Activated naive CD4-positive, alpha-beta T cell treated with anti-CD3 and anti-CD28 coated beads, Interleukin-2, amount 10 ng/mL, durations not matched to agents 7 days and 5 days (primary cell): ENCODE measurements around the gene TNFRSF18.

Source experiments
- CTCF ChIA-PET: fragments of 350-600 bp; sonication (Branson Sonifier 250); formaldehyde crosslinking; loops from one replicate; lab custom pipeline; 2021; ENCODE audit warnings: antibody characterized with exemption; lab: Charles Lee
- DNase-seq: peaks from one replicate; pipeline ENCODE4 v3.0.0-alpha.2; 2020
- H3K27ac Mint-ChIP-seq: one replicate; pipeline ENCODE4 v1.8.0; 2021; ENCODE audit warnings: mild to moderate bottlenecking, moderate library complexity, mixed read lengths
- H3K27me3 Mint-ChIP-seq: one replicate; pipeline ENCODE4 v1.8.0; 2021; ENCODE audit warnings: mild to moderate bottlenecking, mixed read lengths
- H3K36me3 Mint-ChIP-seq: one replicate; pipeline ENCODE4 v1.8.0; 2021; ENCODE audit warnings: mixed read lengths
- H3K4me1 Mint-ChIP-seq: one replicate; pipeline ENCODE4 v1.8.0; 2021; ENCODE audit warnings: mixed read lengths
- H3K4me3 Mint-ChIP-seq: one replicate; pipeline ENCODE4 v1.8.0; 2021; ENCODE audit warnings: mild to moderate bottlenecking, moderate library complexity, mixed read lengths
- H3K9me3 Mint-ChIP-seq: one replicate; pipeline ENCODE4 v1.8.0; 2021; ENCODE audit warnings: mixed read lengths

TNFRSF18 gene

DNA sequence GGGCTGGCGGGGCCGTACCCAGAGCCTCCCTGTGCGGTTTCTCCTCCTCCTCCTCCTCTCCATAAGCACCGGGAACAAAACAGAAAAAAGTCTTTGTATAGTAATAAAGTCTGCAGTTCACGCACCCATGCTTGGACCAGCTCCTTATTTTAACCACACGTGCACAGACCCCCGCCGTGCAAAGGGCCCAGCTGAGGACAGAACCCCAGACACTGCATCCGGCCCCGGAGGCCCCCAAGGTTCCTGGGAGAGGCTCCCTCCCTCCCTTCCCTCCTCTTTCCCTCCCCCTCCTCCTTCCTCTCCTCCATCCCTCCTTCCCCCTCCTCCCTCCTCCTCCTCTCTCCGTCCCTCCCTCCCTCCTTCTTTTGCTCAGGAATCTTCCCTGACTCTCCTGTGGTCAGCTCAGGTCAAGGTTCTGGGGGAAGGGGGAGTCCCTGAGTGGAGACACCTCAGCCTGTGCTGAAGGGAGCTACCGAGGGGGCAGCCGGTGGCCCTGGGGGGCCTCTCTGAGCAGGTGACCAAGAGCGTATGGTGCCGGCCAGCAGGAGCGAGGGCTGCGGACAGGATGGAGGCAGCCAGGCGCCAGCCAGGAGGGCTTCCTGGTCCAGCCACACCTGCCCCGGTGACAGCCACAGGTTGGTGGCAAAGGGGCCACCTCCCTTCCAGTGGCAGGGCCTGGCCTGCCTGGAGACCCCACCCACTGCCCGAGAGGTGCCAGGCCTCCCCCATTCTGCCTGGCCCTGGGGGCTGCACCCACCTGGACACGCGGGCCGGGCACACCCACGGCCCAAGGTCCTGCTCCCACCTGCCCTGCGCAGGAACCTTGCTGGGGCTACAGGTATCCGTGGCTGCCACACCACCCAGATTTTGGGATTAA, 35.9 kb downstream of the TNFRSF18 start:
- Mint-ChIP-seq H3K4me1 (peaks cover 30% of the 10 kb centered on the region), H3K27me3 (peaks cover 66% of the 10 kb centered on the region), H3K4me3 (no peak overlapping the region), H3K27ac (no peak overlapping the region), H3K9me3 (no peaks in the 10 kb centered on the region), H3K36me3 (no peaks in the 10 kb centered on the region)
- peak; percentile 19 for DNase-seq
- CTCF ChIA-PET = no interaction called here

GRCh38 chr1:1169429-1170214, 36.8 kb downstream of the TNFRSF18 start:
- DNase-seq = peak; percentile 23
- Mint-ChIP-seq H3K4me1 (peaks cover 28% of the 10 kb centered on the region), H3K36me3 (no peaks in the 10 kb centered on the region), H3K27ac (no peak overlapping the region), H3K27me3 (peaks cover 64% of the 10 kb centered on the region), H3K9me3 (no peaks in the 10 kb centered on the region), H3K4me3 (no peak overlapping the region)
- CTCF ChIA-PET = no interaction called here

GRCh38 chr1:1168451-1169411, 37.7 kb downstream of the TNFRSF18 start:
- Mint-ChIP-seq H3K4me3 (no peak overlapping the region), H3K36me3 (no peaks in the 10 kb centered on the region), H3K9me3 (no peaks in the 10 kb centered on the region), H3K27ac (no peak overlapping the region), H3K27me3 (peaks cover 56% of the 10 kb centered on the region), H3K4me1 (peaks cover 22% of the 10 kb centered on the region)
- DNase-seq = peak; percentile 19
- CTCF ChIA-PET = interaction anchor here (1.8 kb wide), 1 partner anchor 46 kb away, joined by 4 read pairs; no protein-coding TSS in a partner anchor

DNA sequence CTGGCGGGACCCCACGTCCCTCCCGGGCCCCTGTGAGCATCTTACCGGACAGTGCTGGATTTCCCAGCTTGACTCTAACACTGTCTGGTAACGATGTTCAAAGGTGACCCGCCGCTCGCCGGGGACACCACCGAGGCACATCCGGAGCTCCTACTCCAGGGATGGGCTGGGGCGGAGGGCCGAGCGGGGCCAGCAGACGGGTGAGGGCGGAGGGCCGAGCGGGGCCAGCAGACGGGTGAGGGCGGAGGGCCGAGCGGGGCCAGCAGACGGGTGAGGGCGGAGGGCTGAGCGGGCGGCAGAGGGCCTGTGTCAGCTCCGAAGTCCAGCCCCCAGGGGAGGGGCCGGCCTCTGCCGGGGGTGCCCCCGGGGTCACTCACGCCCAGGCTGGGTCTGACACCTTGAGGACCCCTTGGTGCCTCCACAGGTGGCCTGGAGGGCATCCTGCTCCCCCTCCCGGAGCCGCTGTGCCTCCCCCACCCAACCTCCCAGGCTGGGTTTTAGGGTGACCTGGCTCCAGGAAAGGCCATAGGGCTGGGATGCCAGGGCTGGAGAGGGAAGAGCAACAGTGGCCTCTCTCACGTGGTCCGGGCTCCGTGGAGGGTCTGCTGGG, 38.4 kb downstream of the TNFRSF18 start:
- DNase-seq = peak; percentile 18

DNA sequence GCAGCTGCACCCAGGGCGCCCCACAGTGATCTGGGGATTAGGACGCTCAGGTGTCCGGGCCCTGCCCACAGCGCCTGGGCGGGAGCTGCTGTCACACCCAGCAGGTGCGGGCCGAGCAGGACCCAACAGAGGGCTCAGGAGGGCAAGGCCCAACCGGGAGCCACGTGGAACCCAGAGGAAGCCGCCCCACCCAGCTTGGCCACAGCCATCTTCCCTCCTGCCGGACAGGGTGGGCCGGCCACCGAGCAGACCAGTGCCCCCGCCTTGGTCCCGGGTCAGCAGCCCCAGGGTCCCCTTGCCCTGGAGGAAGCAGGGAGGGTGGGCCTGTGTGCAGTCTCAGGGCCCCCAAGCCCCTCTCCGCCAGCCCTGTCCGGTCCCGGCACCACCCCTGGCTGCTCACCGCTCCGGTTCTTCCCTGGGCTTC, 39.0 kb downstream of the TNFRSF18 start:
- Mint-ChIP-seq H3K36me3 (no peaks in the 10 kb centered on the region), H3K27ac (no peak overlapping the region), H3K9me3 (no peaks in the 10 kb centered on the region), H3K27me3 (peaks cover 44% of the 10 kb centered on the region), H3K4me1 (peaks cover 12% of the 10 kb centered on the region), H3K4me3 (no peak overlapping the region)
- DNase-seq = no peak
- CTCF ChIA-PET = interaction anchor here (1.8 kb wide), 1 partner anchor 45 kb away, joined by 4 read pairs; no protein-coding TSS in a partner anchor

More for the DNA sequence above, 38.4 kb downstream of the TNFRSF18 start:
- H3K9me3 Mint-ChIP-seq = no peaks in the 10 kb centered on the region
- no peaks in the 10 kb centered on the region for H3K36me3 Mint-ChIP-seq
- no peak overlapping the region for H3K27ac Mint-ChIP-seq
- H3K4me3 Mint-ChIP-seq = no peak overlapping the region
- peaks cover 15% of the 10 kb centered on the region for H3K4me1 Mint-ChIP-seq
- peaks cover 49% of the 10 kb centered on the region for H3K27me3 Mint-ChIP-seq
- CTCF ChIA-PET = interaction anchor here (1.8 kb wide), 1 partner anchor 46 kb away, joined by 4 read pairs; no protein-coding TSS in a partner anchor

DNA sequence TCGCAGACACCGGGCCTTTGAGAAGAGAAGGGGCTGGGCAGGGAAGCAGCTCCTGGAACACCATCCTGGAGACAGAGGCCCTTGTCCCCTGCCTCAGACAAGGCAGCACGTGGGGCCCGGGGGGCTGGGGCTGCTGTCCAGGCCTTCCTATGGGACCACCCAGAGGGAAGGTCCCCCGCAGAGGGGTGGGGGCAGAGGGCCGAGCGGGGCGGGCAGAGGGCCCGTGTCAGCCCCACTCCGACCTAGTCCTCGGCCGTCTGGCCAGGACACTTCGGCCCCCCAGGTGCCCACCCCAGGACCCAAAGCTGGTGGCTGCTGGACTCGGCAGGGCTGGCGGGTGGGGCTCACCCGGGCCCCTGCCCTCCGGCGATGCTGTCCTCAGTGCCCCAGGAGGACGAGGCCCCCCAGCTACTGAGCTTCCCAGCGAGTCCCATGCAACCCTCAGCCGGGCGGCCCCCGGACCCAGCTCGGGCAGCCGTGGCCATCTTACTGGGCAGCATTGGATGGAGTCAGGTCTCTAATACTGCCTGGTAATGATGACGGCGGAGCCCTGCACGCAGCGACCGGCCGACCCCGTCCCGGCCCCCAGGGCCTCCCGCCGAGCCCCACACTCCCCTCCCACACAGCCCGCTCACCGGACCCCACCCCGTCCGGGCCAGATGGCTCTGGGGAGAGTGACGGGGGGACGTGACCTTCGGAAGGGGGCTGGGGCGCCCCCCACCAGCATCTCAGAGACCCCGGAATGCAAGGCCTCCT, 39.6 kb downstream of the TNFRSF18 start:
- Mint-ChIP-seq H3K9me3 (no peaks in the 10 kb centered on the region), H3K4me1 (peaks cover 7% of the 10 kb centered on the region), H3K27me3 (peaks cover 38% of the 10 kb centered on the region), H3K4me3 (no peak overlapping the region), H3K27ac (no peak overlapping the region), H3K36me3 (no peaks in the 10 kb centered on the region)
- no peak for DNase-seq
- CTCF ChIA-PET = interaction anchor here (1.8 kb wide), 1 partner anchor 45 kb away, joined by 4 read pairs; no protein-coding TSS in a partner anchor

GRCh38 chr1:1165900-1166421, 40.4 kb downstream of the TNFRSF18 start:
- H3K36me3 Mint-ChIP-seq = no peaks in the 10 kb centered on the region
- H3K27me3 Mint-ChIP-seq = peaks cover 37% of the 10 kb centered on the region
- no peaks in the 10 kb centered on the region for H3K9me3 Mint-ChIP-seq
- peaks cover 4% of the 10 kb centered on the region for H3K4me1 Mint-ChIP-seq
- H3K27ac Mint-ChIP-seq = no peak overlapping the region
- CTCF ChIA-PET = no interaction called here
- no peak overlapping the region for H3K4me3 Mint-ChIP-seq
- DNase-seq = no peak

- CTCF ChIA-PET = no interaction called here
- peaks cover 4% of the 10 kb centered on the region for H3K4me1 Mint-ChIP-seq
- DNase-seq = no peak
- H3K9me3 Mint-ChIP-seq = no peaks in the 10 kb centered on the region
- no peaks in the 10 kb centered on the region for H3K36me3 Mint-ChIP-seq
- no peak overlapping the region for H3K27ac Mint-ChIP-seq
- H3K4me3 Mint-ChIP-seq = no peak overlapping the region
- H3K27me3 Mint-ChIP-seq = peaks cover 33% of the 10 kb centered on the region
These were observed 40.9 kb downstream of the TNFRSF18 start for GRCh38 chr1:1165485-1165884.

- H3K36me3 Mint-ChIP-seq = no peaks in the 10 kb centered on the region
- peaks cover 27% of the 10 kb centered on the region for H3K27me3 Mint-ChIP-seq
- no peak overlapping the region for H3K27ac Mint-ChIP-seq
- CTCF ChIA-PET = no interaction called here
- no peak for DNase-seq
- H3K4me1 Mint-ChIP-seq = peaks cover under 1% of the 10 kb centered on the region
- no peak overlapping the region for H3K4me3 Mint-ChIP-seq
- H3K9me3 Mint-ChIP-seq = no peaks in the 10 kb centered on the region
These were observed 41.5 kb downstream of the TNFRSF18 start for GRCh38 chr1:1164701-1165451.

DNA sequence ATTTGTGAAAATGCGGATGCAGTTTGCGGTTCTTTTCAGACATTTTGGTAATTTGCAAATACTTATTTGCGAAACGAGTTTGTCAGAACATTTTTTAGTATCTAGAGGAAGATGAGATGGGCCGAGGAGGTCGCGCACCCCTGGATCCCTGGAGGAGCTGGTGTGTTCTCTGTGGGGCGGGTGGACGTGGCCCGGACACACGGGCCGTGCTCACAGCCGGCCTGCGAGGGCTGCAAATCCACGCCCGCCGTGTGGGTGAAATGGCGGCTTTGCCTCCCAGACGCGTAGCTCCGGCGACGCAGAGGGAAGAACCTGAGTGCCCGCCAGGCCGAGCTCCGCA, 42.1 kb downstream of the TNFRSF18 start:
- H3K9me3 Mint-ChIP-seq = no peaks in the 10 kb centered on the region
- H3K27me3 Mint-ChIP-seq = peaks cover 24% of the 10 kb centered on the region
- H3K27ac Mint-ChIP-seq = no peak overlapping the region
- DNase-seq = no peak
- H3K4me3 Mint-ChIP-seq = no peak overlapping the region
- H3K36me3 Mint-ChIP-seq = no peaks in the 10 kb centered on the region
- no peaks in the 10 kb centered on the region for H3K4me1 Mint-ChIP-seq
- CTCF ChIA-PET = no interaction called here

DNA sequence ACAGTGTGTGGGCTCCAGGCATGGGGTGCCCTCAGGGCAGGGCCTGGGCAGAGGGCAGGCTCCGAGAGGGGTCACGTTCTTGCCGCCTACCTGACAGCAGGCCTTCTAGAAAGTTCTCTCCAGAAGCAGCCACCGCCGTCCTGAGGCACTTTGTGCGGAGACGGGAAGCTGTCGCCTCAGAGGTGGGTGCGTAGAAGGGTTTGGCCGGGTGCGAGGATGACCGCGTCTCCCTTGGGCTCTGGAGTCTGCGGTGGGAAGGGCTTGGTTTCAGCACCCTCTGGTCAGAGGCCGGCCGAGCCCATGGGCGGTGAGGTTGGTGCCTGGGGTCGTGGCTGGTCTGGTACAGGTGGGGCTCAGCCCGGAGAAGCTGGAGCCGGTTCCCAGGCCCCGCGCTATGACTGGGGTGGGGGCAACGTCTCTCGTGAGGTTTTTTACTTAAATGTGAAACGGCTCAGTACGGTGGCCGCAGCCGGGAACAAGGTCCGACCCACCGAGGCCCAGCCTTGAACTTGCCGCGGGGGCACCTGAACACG, 42.8 kb downstream of the TNFRSF18 start:
- no peaks in the 10 kb centered on the region for H3K9me3 Mint-ChIP-seq
- no peak for DNase-seq
- no peak overlapping the region for H3K27ac Mint-ChIP-seq
- CTCF ChIA-PET = no interaction called here
- peaks cover 24% of the 10 kb centered on the region for H3K27me3 Mint-ChIP-seq
- no peak overlapping the region for H3K4me3 Mint-ChIP-seq
- H3K4me1 Mint-ChIP-seq = no peaks in the 10 kb centered on the region
- H3K36me3 Mint-ChIP-seq = no peaks in the 10 kb centered on the region
